Epithelial cell of proximal tubule (primary cell): Measurements from ENCODE around the gene UNC5A. TPM values are rescaled to one million over a fixed set of nuclear protein-coding genes. Genes with fewer than 3 reads are reported as not detected.

Source experiments
- DNase-seq: peaks from one replicate; pipeline ENCODE4 v3.0.0-alpha.2; 2011; ENCODE audit warnings: low read depth
- H3K4me3 ChIP-seq: 2 replicates; pipeline ENCODE4 v1.5.1; 2011; ENCODE audit warnings: low read depth, mild to moderate bottlenecking, low read length
- CTCF ChIP-seq: conservative IDR thresholded peaks from 2 replicates; pipeline ENCODE4 v1.5.1; 2012; ENCODE audit warnings: low read depth, mild to moderate bottlenecking, low read length
- total RNA-seq: library from RNA; depleted of rRNA; stranded (reverse); fragments of >200 nt; gene quantifications from 2 replicates; pipeline ENCODE4 v1.2.3, GENCODE V29; 2015

UNC5A gene
- total RNA-seq, 1 donor from 2014 or later: 1.2 TPM

GRCh38 chr5:176781638-176782570 lies 28.5 kb upstream of the UNC5A start:
- no peak for TF ChIP-seq CTCF
- no peak for DNase-seq

GRCh38 chr5:176784218-176785165 lies 25.9 kb upstream of the UNC5A start:
- DNase-seq: peak; percentile 83
- peak overlapping the region; percentile 16 for H3K4me3 ChIP-seq
- no peak for TF ChIP-seq CTCF

More at GRCh38 chr5:176781638-176782570, 28.5 kb upstream of the UNC5A start:
- no peak overlapping the region for H3K4me3 ChIP-seq

GRCh38 chr5:176785184-176786145 lies 24.9 kb upstream of the UNC5A start:
- no peak for DNase-seq
- H3K4me3 ChIP-seq: no peak overlapping the region
- TF ChIP-seq CTCF: peak; percentile 30

GRCh38 chr5:176787676-176788075 lies 22.7 kb upstream of the UNC5A start:
- TF ChIP-seq CTCF: no peak
- H3K4me3 ChIP-seq: no peak overlapping the region
- DNase-seq: no peak

- DNase-seq: no peak
- TF ChIP-seq CTCF: no peak
- H3K4me3 ChIP-seq: no peak overlapping the region
Observed at GRCh38 chr5:176788091-176788490, 22.3 kb upstream of the UNC5A start.
